ENCODE measurements around the gene CDC42EP2. TPM values are rescaled to one million over a fixed set of nuclear protein-coding genes. Genes with fewer than 3 reads are reported as not detected.
A peak's percentile ranks its signal among the peaks of the same experiment; 100 is the strongest.

The CDC42EP2 gene
- total RNA-seq, 2 experiments from 2014 or later: 1.7 TPM; not detected in 1

DNA sequence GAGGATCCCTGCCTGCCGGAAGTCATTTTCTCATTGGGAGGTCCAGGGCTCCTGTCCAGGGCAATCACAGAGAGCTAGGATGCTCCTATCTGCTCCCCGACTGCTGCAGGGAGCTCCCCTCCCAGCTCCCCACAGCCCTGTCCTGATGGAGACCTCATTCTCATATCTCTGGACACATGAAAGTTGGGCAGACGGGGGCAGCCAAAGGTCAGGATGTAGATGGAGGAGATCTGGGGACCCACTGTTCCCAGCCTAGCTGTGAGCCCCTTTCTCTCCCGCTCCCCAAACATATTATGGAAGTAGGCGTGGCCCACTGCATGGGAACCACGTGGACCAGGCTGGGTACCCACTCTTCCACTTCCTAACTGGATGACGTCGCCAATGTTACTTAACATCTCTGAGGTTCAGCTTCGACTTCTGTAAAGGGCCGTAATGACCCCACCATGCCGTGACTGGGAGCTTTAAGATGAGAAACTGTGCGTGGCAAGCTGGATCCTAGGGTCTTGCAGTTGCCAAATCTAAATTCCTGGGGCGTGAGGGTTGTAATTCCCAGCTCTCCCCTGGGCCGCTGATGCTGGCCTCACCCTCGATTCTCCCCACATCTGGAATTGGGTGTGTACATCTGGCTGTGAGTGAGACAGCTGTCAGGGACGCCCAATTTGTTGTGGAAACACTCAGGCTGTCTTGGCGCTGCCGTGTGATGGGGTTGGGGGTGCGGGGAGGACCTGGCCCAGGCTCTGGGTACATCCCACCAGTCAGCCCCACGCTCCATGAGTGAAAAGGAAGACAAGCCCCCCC, 1.8 kb downstream of the CDC42EP2 start:
- H3K27ac ChIP-seq (ENCODE audit: low read depth, low read length, poor library complexity, severe bottlenecking): no peak overlapping the region
- TF ChIP-seq, protein P1, sequence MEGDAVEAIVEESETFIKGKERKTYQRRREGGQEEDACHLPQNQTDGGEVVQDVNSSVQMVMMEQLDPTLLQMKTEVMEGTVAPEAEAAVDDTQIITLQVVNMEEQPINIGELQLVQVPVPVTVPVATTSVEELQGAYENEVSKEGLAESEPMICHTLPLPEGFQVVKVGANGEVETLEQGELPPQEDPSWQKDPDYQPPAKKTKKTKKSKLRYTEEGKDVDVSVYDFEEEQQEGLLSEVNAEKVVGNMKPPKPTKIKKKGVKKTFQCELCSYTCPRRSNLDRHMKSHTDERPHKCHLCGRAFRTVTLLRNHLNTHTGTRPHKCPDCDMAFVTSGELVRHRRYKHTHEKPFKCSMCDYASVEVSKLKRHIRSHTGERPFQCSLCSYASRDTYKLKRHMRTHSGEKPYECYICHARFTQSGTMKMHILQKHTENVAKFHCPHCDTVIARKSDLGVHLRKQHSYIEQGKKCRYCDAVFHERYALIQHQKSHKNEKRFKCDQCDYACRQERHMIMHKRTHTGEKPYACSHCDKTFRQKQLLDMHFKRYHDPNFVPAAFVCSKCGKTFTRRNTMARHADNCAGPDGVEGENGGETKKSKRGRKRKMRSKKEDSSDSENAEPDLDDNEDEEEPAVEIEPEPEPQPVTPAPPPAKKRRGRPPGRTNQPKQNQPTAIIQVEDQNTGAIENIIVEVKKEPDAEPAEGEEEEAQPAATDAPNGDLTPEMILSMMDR (conservative IDR thresholded peaks at IDR 0.05; ENCODE audit: low read length): no peak
- no peak for TF ChIP-seq EZH2phosphoT487 (IDR thresholded peaks at IDR 0.05; ENCODE audit: borderline replicate concordance, low read depth, low read length)
- no peaks in the 10 kb centered on the region for H3K9me3 ChIP-seq (ENCODE audit: low read length)
- H2AFZ ChIP-seq (ENCODE audit: low read length): no peak overlapping the region
- H3K4me1 ChIP-seq (ENCODE audit: insufficient read depth, low read length, poor library complexity, severe bottlenecking): peaks cover 9% of the 10 kb centered on the region
- BruUV-seq (replicated peaks): no TSS peak
- no peaks in the 10 kb centered on the region for H3K9me2 ChIP-seq (ENCODE audit: insufficient read depth, low read length)
- intact Hi-C loops (cut with micrococcal nuclease; ENCODE audit: unreplicated experiment): loop anchor here (5.0 to 10.0 kb wide), 3 partner anchors 39 to 472 kb away; partner anchors contain the start of gene CDC42BPG
- POLR2A ChIA-PET: interaction anchor here (0.7 to 2.9 kb wide), 2 partner anchors 17 to 41 kb away, joined by 3 to 8 read pairs; partner anchors contain the start of gene DPF2
- no peaks in the 10 kb centered on the region for H3K36me3 ChIP-seq (ENCODE audit: insufficient read depth, low read length)
- no peaks in the 10 kb centered on the region for H3K79me2 ChIP-seq (ENCODE audit: insufficient read depth, low read depth, low read length)
- peak overlapping the region; percentile 96; the same call in 1 of the 2 replicates for H3K4me2 ChIP-seq (ENCODE audit: low read length)
- no peaks in the 10 kb centered on the region for H4K20me1 ChIP-seq (ENCODE audit: insufficient read depth, low read length)
- CTCF ChIA-PET (ENCODE audit: unreplicated experiment): interaction anchor here (0.6 to 1.0 kb wide), 2 partner anchors 13 to 302 kb away, joined by 3 to 4 read pairs; partner anchors contain the start of gene ARL2
- H3K4me3 ChIP-seq (ENCODE audit: low read depth, low read length, poor library complexity, severe bottlenecking): no peak overlapping the region
- DNase-seq (ENCODE audit: low spot score): no peak

DNA sequence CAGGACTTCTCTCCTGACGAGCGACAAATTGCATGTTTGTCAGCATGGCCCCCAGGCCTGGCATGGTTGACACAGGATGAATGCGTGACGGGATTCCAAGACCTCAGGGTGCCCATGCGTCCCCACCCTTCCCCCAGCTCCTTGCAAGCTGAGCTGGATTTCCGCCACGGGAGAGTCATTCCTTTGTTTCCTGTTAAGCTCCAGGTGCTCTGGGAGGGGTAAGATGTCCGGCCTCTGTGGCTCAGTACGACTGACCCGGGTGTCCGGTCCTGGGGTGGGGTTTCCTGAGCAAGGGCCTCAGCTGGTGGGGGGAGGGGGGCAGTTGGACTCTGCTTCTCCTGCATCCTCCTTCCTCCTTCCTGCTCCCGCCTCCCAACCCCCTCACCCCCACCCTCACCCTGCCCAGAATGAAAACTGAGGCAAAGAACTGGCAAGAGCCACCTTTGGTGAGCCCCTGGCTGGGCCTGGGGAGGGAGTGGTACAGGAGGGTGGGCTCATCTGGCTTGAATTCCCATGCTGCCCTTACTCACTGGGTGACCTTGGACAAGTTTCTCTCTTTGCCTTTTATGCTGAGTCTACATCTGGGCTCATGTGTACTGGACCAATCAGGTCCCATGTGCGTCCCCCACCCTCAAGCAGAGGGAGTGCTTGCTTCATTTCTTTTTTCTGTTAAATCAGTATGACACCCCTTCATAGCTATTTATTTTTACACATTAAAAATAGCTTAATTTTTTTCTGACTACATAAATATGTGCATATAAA, 2.5 kb downstream of the CDC42EP2 start:
- H3K79me2 ChIP-seq (ENCODE audit: insufficient read depth, low read depth, low read length): no peaks in the 10 kb centered on the region
- H3K4me2 ChIP-seq (ENCODE audit: low read length): no peak overlapping the region
- intact Hi-C loops (cut with micrococcal nuclease; ENCODE audit: unreplicated experiment): loop anchor here (5.0 to 10.0 kb wide), 3 partner anchors 40 to 472 kb away; partner anchors contain the start of gene CDC42BPG
- H3K36me3 ChIP-seq (ENCODE audit: insufficient read depth, low read length): no peaks in the 10 kb centered on the region
- TF ChIP-seq EZH2phosphoT487 (IDR thresholded peaks at IDR 0.05; ENCODE audit: borderline replicate concordance, low read depth, low read length): no peak
- TF ChIP-seq, protein P1 (conservative IDR thresholded peaks at IDR 0.05; ENCODE audit: low read length): no peak
- no TSS peak for BruUV-seq (replicated peaks)
- CTCF ChIA-PET (ENCODE audit: unreplicated experiment): interaction anchor here (0.6 kb wide), 1 partner anchor 12 kb away, joined by 3 read pairs; no protein-coding TSS in a partner anchor
- no peak overlapping the region for H3K27ac ChIP-seq (ENCODE audit: low read depth, low read length, poor library complexity, severe bottlenecking)
- H3K9me3 ChIP-seq (ENCODE audit: low read length): no peaks in the 10 kb centered on the region
- no peaks in the 10 kb centered on the region for H3K9me2 ChIP-seq (ENCODE audit: insufficient read depth, low read length)
- POLR2A ChIA-PET: interaction anchor here (0.6 to 2.9 kb wide), 3 partner anchors 16 to 191 kb away, joined by 3 to 8 read pairs (median 3); partner anchors contain the start of gene DPF2
- peaks cover 9% of the 10 kb centered on the region for H3K4me1 ChIP-seq (ENCODE audit: insufficient read depth, low read length, poor library complexity, severe bottlenecking)
- H4K20me1 ChIP-seq (ENCODE audit: insufficient read depth, low read length): no peaks in the 10 kb centered on the region
- H3K4me3 ChIP-seq (ENCODE audit: low read depth, low read length, poor library complexity, severe bottlenecking): no peak overlapping the region
- no peak for DNase-seq (ENCODE audit: low spot score)
- H2AFZ ChIP-seq (ENCODE audit: low read length): no peak overlapping the region

Measured in OCI-LY7 (cell line).